Suprapubic skin (tissue), 4 donors: Measurements from ENCODE around the gene AKAP8L. TPM values are rescaled to one million over a fixed set of nuclear protein-coding genes. Genes with fewer than 3 reads are reported as not detected.

ENCODE experiments used
- DNase-seq, 2 donors: peaks; one replicate each; pipeline ENCODE4 v3.0.0-alpha.2; 2019; ENCODE audit warnings: low spot score in 2 of 2
- H3K27ac ChIP-seq: fragments of 200-600 bp; sonication (generic); one replicate; pipeline ENCODE4 v1.5.1; 2019
- H3K27me3 ChIP-seq: fragments of 200-600 bp; sonication (generic); one replicate; pipeline ENCODE4 v1.5.1; 2019
- H3K36me3 ChIP-seq: fragments of 200-600 bp; sonication (generic); one replicate; pipeline ENCODE4 v1.5.1; 2019
- H3K4me1 ChIP-seq: fragments of 200-600 bp; sonication (generic); one replicate; pipeline ENCODE4 v1.5.1; 2019
- H3K4me3 ChIP-seq: fragments of 200-600 bp; sonication (generic); one replicate; pipeline ENCODE4 v1.5.1; 2019; ENCODE audit warnings: mild to moderate bottlenecking
- H3K9me3 ChIP-seq: fragments of 200-600 bp; sonication (generic); one replicate; pipeline ENCODE4 v1.5.1; 2019
- EP300 ChIP-seq: sonication (generic); formaldehyde crosslinking; IDR thresholded peaks from one replicate; pipeline ENCODE4 v1.6.1; 2017; ENCODE audit warnings: antibody characterized with exemption
- POLR2A ChIP-seq, 2 donors: fragments of 450-650 bp; IDR thresholded peaks; one replicate each; pipeline ENCODE4 v1.6.1; 2017; ENCODE audit warnings: antibody characterized with exemption in 2 of 2, mild to moderate bottlenecking in 2 of 2, moderate library complexity in 2 of 2
- POLR2AphosphoS5 ChIP-seq, 3 donors: sonication (generic); formaldehyde crosslinking; IDR thresholded peaks; one replicate each; pipeline ENCODE4 v1.6.1; 2017; ENCODE audit warnings: antibody characterized with exemption in 3 of 3
- WGBS: methylation state at CpG from one replicate; pipeline ENCODE4 v1.1.5; 2018; 5-methylcytosine and 5-hydroxymethylcytosine counted together
- total RNA-seq, 4 donors: library from RNA; depleted of rRNA; stranded (reverse); fragments of >200 nt; gene quantifications; one replicate each; pipeline ENCODE4 v1.1.0, GENCODE V29; 2016
- TF ChIP-seq, protein P1 (sequence below), 2 donors: fragments of 200-600 bp in 1 of 2; fragments of 450-650 bp in 1 of 2; sonication (generic) in 1 of 2; IDR thresholded peaks; one replicate each; pipeline ENCODE4 v1.5.1; 2016 to 2019; ENCODE audit warnings: antibody characterized with exemption in 2 of 2, mild to moderate bottlenecking in 1 of 2, moderate library complexity in 1 of 2

AKAP8L gene
- total RNA-seq, 4 donors from 2014 or later, result 97.5 to 259 (median 118) TPM

DNA sequence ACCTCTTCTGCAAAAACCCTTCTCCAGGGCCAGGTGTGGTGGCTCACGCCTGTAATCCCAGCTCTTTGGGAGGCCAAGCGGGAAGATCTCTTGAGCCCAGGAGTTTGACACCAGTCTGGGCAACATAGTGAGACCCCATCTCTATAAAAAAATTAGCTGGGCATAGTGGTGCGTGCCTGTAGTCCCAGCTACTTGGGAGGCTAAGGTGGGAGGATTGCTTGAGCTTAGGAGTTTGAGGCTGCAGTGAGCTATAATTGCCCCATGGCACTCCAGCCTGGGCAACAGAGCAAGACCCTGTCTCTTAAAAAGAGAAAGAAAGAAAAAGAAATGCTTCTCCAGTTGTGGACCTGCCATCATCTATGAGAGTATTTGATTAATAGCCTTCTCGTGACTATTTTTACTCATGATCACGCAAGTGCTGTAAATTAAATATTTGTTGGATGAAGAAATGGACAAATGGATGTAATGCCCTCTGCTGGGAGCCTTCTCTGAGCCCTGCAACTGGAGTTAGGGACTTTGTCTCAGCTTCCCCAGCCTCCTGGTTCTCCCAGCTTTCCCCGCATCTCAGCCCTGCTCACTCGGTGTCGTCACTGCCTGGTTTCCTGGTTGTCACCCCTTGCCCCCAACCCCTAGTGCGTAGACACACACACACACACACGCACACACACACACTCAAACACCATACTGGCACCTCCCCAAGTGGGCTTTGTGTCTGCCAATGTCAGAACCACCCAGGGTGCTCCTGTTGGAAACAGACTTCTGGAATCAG lies 18.8 kb upstream of the AKAP8L start:
- DNase-seq, result peak in 1 of 2 donors; percentile 59
- Histone ChIP-seq H3K9me3 (no peaks in the 10 kb centered on the region), H3K36me3 (no peaks in the 10 kb centered on the region), H3K27ac (no peak overlapping the region), H3K27me3 (no peaks in the 10 kb centered on the region), H3K4me3 (no peak overlapping the region), H3K4me1 (peaks cover 7% of the 10 kb centered on the region)
- TF ChIP-seq POLR2A (IDR thresholded peaks at IDR 0.05) (no peak), EP300 (no peak), POLR2AphosphoS5 (IDR thresholded peaks at IDR 0.05) (no peak)
- TF ChIP-seq, protein P1, sequence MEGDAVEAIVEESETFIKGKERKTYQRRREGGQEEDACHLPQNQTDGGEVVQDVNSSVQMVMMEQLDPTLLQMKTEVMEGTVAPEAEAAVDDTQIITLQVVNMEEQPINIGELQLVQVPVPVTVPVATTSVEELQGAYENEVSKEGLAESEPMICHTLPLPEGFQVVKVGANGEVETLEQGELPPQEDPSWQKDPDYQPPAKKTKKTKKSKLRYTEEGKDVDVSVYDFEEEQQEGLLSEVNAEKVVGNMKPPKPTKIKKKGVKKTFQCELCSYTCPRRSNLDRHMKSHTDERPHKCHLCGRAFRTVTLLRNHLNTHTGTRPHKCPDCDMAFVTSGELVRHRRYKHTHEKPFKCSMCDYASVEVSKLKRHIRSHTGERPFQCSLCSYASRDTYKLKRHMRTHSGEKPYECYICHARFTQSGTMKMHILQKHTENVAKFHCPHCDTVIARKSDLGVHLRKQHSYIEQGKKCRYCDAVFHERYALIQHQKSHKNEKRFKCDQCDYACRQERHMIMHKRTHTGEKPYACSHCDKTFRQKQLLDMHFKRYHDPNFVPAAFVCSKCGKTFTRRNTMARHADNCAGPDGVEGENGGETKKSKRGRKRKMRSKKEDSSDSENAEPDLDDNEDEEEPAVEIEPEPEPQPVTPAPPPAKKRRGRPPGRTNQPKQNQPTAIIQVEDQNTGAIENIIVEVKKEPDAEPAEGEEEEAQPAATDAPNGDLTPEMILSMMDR (IDR thresholded peaks at IDR 0.05), result no peak
- 74% methylated on average over 10 of the region's 10 CpGs for WGBS

DNA sequence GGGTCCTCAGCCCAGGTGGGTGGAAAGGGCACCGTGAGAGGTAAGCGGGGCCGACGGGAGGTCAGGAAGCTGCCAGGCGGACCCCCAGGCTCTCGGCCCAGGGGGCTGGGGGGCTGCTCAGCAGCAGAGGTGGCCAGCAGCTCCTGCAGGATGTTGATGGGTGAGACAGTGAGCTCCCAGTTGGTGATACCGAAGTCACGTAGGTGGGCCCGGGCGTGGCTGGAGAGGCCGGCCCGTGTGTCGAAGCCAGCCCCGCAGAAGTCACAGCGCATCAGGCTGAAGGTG lies 18.0 kb upstream of the AKAP8L start:
- 91% methylated on average over 15 of the region's 15 CpGs for WGBS
- Histone ChIP-seq H3K27ac (no peak overlapping the region), H3K4me3 (no peak overlapping the region), H3K4me1 (peaks cover 9% of the 10 kb centered on the region), H3K9me3 (no peaks in the 10 kb centered on the region), H3K27me3 (no peaks in the 10 kb centered on the region), H3K36me3 (no peaks in the 10 kb centered on the region)
- TF ChIP-seq EP300 (no peak), POLR2AphosphoS5 (IDR thresholded peaks at IDR 0.05) (no peak), POLR2A (IDR thresholded peaks at IDR 0.05) (no peak)
- TF ChIP-seq, protein P1 (IDR thresholded peaks at IDR 0.05), result no peak
- DNase-seq, result no peak

DNA sequence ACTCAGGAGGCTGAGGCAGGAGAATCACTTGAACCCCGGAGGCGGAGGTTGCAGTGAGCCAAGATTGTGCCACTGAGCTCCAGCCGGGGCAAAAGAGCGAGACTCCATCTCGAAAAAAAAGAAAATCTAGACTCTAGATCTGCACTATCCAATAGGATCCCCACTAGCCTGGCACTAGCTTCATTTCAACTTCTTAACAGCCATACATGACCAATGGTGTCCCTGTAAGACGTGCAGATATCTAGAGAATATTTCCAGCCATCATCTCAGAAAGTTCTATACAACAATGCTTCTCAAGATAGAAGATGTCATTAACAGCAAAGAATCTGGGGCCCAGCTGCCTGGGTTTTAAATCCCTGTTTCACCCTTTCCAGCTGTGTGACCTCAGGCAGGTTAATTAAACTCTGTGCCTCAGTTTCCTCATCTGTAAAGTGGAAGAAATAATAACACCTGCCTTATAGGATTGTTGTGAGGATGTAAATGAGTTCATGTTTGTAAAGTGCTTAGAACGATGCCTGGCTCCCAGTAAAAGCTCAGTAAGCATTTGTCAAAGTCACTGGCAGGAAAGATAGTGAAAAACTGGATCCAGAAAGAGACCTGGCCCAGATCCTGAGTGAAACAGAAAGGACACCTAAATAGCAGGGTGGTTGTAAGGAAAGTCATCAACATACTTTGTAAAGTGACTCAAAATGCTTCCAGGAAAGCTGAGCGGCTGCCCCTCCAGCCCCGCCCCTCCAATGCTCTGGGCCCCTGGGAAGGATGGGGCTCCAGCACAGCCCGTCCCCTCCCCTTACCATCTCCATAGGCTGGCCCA lies 17.4 kb upstream of the AKAP8L start:
- H3K27ac ChIP-seq, result no peak overlapping the region
- no peaks in the 10 kb centered on the region for H3K36me3 ChIP-seq
- H3K9me3 ChIP-seq, result no peaks in the 10 kb centered on the region
- no peak for DNase-seq
- TF ChIP-seq POLR2A (IDR thresholded peaks at IDR 0.05) (no peak), POLR2AphosphoS5 (IDR thresholded peaks at IDR 0.05) (no peak), EP300 (no peak)
- TF ChIP-seq, protein P1 (IDR thresholded peaks at IDR 0.05), result no peak
- H3K4me1 ChIP-seq, result peaks cover 14% of the 10 kb centered on the region
- H3K4me3 ChIP-seq, result no peak overlapping the region
- H3K27me3 ChIP-seq, result no peaks in the 10 kb centered on the region
- 87% methylated on average over 10 of the region's 10 CpGs for WGBS

DNA sequence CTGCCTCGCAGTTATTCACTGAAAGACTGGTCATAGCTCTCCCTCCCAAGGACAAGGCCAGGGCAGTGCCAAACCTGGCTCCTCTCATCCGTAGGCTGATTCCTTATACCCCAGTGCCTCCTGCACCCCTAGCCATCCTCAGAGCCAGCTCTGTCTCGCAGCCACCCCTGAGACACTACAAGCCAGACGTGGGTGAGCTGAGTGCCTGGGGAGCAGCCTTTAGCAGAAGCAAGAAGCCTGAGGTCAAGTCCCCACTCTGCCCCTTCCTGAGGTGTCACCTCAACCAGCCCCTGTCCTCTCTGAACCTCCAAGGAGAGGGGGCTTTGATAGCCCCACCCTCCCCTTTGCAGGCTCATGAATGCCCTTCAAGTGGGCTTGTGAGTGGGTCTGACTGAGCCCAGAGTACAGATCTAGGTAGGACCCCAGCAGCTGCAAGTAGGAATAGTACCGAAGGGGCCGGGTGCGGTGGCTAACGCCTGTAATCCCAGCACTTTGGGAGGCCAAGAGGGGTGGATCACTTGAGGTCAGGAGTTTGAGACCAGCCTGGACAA lies 14.8 kb upstream of the AKAP8L start:
- no peaks in the 10 kb centered on the region for H3K9me3 ChIP-seq
- 52% methylated on average over 8 of the region's 8 CpGs for WGBS
- TF ChIP-seq, protein P1 (IDR thresholded peaks at IDR 0.05), result no peak
- no peak for TF ChIP-seq POLR2AphosphoS5 (IDR thresholded peaks at IDR 0.05)
- no peak for TF ChIP-seq POLR2A (IDR thresholded peaks at IDR 0.05)
- no peak for TF ChIP-seq EP300
- H3K36me3 ChIP-seq, result peaks cover 13% of the 10 kb centered on the region
- H3K27ac ChIP-seq, result no peak overlapping the region
- H3K4me1 ChIP-seq, result peaks cover 38% of the 10 kb centered on the region
- peak overlapping the region; percentile 95 for H3K4me3 ChIP-seq
- DNase-seq, result no peak
- H3K27me3 ChIP-seq, result no peaks in the 10 kb centered on the region
